Raji (cell line): ENCODE measurements around the gene PLXDC1.

Source experiments
- POLR2A ChIP-seq: IDR thresholded peaks from 2 replicates; pipeline ENCODE4 v1.6.1; 2011; ENCODE audit warnings: low read depth, low read length, control low read depth; ENCODE audit not compliant: insufficient read depth

Gene PLXDC1

DNA sequence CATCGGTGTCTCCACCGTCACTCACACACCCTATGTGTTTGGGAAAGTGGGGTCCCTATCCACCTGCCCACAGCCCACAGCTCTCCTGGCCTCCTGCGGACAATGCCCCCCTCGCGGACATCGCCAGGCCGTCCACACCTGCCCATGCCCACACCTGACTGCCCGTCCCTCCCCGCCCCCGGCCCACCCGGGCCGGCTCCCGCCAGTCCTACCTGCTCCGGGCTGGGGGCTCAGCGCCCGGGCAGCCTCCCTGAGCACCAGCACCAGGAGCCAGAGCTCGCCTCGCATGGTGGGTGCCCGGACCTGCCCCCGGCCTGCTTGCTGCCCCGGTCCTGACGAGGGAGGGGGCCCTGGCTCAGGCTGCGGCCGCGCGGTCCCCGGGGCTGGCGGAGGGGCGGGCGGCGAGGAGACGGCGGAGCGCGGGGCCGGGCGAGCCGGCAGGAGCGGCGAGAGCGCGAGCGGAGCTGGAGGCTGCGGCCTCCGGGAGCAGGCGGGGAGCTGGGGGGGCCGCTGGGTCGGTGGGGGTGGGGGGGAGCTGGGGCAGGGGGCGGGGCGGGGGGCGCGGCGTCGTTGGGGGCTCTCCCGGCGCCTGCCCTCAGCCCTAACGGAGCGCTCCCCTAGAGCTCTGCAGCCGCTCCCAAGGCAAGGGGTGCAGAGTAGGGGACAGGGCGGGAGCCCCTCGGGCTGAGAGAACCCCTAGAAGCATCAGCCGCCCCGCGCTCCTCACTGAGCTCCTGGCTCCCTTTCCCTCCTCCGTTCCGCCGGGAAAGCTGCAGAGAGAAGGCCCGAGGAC is at the start of gene PLXDC1:
PLXDC1 (minus strand) TSS at position 488 of the 793 bp plus-strand sequence; CDS start at position 288, 200 bp downstream.
- TF ChIP-seq POLR2A: no peak

- no peak for TF ChIP-seq POLR2A
These were observed 49.6 kb upstream of the PLXDC1 start for GRCh38 chr17:39200957-39201510.

- peak; percentile 88 for TF ChIP-seq POLR2A
These were observed 48.8 kb upstream of the PLXDC1 start, which contains the start of gene RPL19 for GRCh38 chr17:39200070-39200879. Gene RPL19 (plus strand): TSS chr17:39200283. CDS start chr17:39200345, 62 bp downstream.

- TF ChIP-seq POLR2A: peak; percentile 70
These were observed 48.3 kb upstream of the PLXDC1 start for GRCh38 chr17:39199820-39200069.

DNA sequence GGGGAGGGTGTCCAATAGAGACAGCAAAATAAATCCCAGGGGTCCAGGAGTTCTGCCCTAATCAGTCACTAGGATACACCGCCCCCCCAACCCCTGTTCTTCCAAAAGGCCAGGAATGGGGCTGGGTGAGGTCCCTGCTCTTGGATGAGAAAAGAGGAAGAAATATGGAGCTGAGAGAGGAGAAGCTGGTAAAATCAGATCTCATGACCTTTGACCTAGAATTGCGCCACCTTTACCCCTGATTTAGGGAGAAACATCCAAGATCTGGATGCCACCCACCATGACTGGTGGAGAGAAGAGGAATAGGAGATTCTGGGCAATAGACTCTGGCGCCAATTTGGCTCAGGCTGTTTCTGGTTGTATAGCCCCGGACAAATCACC is 46.7 kb upstream of the PLXDC1 start:
- no peak for TF ChIP-seq POLR2A

DNA sequence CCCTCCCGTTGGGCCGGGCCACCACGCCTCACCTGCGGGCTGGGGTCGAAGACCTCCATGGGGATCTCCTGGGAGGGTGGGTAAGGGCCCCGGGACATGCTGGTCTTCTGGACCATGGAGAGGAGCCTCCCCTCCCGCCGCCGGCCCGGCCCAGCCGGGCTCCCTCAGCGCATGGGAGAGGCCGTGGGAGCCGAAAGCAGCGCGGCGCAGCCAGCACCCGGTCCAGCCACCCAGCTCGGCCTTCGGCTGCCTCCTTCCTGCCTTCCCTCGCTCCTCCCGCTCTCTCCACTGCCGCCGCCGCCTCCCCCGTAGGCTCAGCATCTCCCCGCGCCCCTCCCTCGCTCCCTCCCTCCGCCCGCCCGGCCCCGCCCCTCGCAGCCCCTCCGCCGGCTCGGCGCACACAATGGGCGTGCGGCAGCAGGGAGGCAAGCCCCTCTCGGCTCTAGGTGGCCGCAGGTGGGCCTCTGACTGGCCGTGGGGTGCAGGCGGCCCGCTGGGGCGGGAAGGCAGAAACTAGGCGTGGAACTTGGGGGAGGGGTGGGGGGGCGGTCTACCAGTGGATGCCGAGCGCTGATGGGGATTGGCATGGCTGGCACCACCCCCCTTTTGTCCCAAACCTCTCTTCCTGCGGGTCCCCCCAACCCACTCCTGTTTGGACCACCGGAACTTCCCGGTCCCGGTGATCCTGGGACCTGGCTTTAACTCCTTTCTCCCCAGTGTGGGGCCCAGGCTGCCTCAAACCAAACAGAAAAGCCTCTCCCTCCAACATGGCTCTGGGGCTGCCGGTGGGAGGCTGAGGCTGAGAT is 46.1 kb upstream of the PLXDC1 start, which contains the start of gene CACNB1:
CACNB1 (minus strand) TSS at position 290 of the 806 bp plus-strand sequence; CDS start at position 116, 174 bp downstream.
- TF ChIP-seq POLR2A: peak; percentile 92

- no peak for TF ChIP-seq POLR2A
These were observed 45.4 kb upstream of the PLXDC1 start for GRCh38 chr17:39196808-39197291.

GRCh38 chr17:39196241-39196807 is 44.9 kb upstream of the PLXDC1 start:
- TF ChIP-seq POLR2A: no peak

- TF ChIP-seq POLR2A: no peak
These were observed 44.2 kb upstream of the PLXDC1 start for GRCh38 chr17:39195568-39196160.

DNA sequence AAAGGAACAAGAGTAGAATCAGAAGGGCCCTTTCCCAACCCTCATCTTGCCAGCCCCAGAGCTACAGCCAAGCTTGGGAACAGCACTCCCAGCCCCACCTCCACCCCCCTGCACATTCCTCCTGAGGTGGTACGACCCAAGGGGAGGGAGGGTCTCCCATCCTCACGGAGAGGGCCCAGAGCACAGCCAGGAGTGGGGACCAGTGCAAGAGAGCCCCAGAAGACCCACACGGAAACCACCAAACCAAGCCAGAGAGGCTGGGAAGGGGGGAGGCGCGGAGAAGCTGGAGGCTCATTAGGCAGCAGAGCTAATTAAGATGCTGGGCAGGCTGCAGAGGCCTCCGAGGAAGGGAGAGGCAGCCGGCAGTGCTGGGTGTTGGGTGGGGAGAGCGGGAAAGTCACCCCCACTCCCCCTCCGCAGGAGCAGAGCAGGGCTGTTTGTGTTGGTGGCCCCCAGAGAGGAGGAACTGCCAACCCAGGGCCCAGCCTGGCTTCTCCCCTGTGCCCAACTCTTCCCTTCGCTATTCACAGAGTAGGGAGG is 43.6 kb upstream of the PLXDC1 start:
- no peak for TF ChIP-seq POLR2A

GRCh38 chr17:39194089-39194984 is 42.9 kb upstream of the PLXDC1 start:
- no peak for TF ChIP-seq POLR2A

DNA sequence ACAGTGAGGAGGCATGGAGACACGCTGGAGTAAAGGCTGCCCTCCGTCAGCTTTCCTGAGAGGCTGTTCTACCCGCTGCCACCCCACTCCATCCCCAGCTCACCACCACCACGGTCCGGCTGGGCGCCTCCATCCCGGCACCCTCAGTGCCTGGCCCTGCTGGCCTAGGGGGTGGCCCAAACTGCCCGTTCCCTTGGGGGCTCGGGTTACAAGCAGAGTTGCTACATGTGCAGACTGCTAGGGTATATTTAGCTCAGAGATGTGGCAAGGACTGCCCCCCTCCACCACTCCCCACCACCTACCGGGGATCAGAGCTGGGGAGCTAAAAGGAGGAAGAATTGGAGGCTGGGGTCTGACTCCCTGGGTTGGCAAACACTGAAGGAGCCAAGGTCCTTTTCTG is 41.9 kb upstream of the PLXDC1 start:
- no peak for TF ChIP-seq POLR2A

DNA sequence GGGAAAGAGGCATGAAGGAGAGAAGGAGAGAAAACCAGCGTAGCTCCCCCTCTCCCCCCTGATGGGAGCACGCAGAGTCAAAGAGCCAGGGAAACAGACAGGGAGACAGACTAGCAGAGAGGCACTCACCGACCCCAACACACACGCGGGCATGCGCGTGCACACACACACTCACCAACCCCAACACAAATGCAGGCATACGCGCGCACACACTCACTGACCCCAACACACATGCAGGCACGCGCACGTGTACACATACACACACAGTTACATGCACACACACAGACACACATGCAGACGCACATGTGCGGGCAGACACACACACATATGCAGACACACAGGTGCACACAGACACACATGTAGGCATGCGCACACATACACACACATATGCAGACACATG is 41.5 kb upstream of the PLXDC1 start:
- TF ChIP-seq POLR2A: no peak
